ENCODE data around the gene OCRL.

OCRL gene

DNA sequence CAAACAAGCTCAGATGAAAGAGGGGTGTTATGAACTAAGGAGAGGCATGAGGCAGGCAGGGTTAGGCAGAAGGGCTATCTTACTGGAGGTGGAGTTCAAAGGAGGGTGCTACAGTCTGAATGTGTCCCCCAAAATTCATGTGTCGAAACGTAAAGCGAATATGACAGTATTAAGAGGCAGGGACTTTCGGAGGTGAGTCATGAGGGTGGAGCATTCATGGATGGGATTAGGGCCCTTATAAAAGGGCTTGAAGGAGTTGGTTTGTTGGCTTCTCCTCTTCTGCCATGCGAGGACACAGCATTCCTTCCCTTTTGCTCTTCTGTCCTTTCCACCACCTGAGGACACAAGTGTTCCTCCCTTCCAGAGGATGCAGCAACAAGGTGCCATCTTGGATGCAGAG lies 91.8 kb downstream of the OCRL start:
- FAIRE-seq: no peak
- no peak for DNase-seq (ENCODE audit: insufficient read length, low spot score)

GRCh38 chrX:129632443-129632842 lies 92.4 kb downstream of the OCRL start:
- no peak for FAIRE-seq

DNA sequence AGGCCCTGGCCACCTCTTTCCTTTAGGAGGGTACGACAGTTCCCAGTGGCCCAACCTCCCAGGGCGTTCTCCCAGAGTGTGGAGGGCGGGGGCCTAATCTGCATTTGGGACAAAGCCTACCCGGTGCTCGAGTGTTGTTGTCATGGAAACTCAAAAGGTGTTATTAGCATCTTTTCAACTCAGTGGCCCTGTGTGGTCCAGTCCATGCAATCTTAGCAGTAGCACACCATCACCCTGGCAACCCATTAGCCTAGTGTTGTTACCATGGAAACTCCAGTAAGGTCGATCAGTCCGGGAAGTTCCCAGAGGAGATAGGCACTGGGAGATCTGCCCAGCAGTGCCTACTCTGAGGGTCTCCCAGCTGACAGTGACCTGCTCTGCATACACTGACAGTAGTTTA lies 94.5 kb downstream of the OCRL start:
- DNase-seq (ENCODE audit: insufficient read length, low spot score) (no peak), FAIRE-seq (no peak)

More at GRCh38 chrX:129632443-129632842, 92.4 kb downstream of the OCRL start:
- DNase-seq (ENCODE audit: insufficient read length, low spot score): no peak

- no peak for DNase-seq (ENCODE audit: insufficient read length, low spot score)
- FAIRE-seq: no peak
Measured at GRCh38 chrX:129636175-129636681, 96.2 kb downstream of the OCRL start.

DNA sequence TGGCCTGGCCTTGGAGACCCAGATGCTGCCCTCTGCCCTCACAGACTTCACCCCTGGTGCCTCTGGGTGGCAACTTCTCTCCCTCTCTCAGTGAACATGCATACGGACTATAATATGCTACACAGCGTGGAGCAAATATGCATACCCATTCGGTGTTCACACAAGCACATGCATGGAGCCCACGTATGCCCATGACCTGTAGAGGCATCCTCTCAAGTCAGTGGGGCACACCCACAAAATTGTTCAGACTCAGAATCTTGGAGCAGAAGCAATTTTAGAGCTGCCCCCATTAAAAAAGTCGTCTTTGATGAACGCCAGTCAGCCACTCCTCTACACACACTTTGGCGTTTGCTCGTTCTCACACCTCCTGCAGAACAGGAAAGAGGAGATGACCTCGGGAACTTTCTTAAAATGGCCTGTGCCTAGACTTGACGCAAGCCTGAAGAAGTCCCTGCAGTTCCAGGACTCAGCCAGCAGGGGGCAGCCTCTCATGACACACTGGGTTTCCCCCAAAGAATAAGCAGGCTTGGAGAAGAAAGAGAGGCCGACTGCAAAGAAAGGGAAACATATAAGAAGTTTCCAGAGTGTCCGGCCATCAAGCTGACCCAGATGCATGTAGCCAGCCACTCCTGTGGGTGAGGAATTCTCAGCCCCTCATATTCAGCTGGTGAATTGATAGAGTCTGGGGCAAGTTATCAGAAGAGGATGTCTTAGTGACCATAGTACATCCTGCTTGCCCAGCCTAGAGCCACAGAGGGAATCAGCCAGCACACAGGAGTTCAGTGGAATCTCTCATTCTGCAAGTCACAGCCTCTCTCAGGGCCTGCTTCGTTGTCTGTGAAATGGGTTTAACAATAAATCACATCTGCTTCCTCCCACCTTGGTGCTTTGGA lies 97.4 kb downstream of the OCRL start:
- FAIRE-seq (no peak), DNase-seq (ENCODE audit: insufficient read length, low spot score) (peak; percentile 24)

- DNase-seq (ENCODE audit: insufficient read length, low spot score): no peak
- no peak for FAIRE-seq
Measured at GRCh38 chrX:129638917-129639316, 98.9 kb downstream of the OCRL start.

- no peak for DNase-seq (ENCODE audit: insufficient read length, low spot score)
- FAIRE-seq: no peak
Measured at GRCh38 chrX:129640737-129641136, 100.7 kb downstream of the OCRL start.

- no peak for DNase-seq (ENCODE audit: insufficient read length, low spot score)
- no peak for FAIRE-seq
Measured at GRCh38 chrX:129641469-129641868, 101.4 kb downstream of the OCRL start.

- FAIRE-seq: no peak
- no peak for DNase-seq (ENCODE audit: insufficient read length, low spot score)
Measured at GRCh38 chrX:129641941-129642340, 101.9 kb downstream of the OCRL start.
